IPS-NIHi7 (cell line): Measurements from ENCODE around the gene DRD4.

Experiments used
- DNase-seq: peaks from one replicate; pipeline ENCODE4 v3.0.0; 2012; ENCODE audit warnings: mixed read lengths; ENCODE audit errors: extremely low spot score

The DRD4 gene

GRCh38 chr11:621838-622237, 15.2 kb upstream of the DRD4 start:
- DNase-seq: no peak

- DNase-seq: no peak
Measured at GRCh38 chr11:623349-623869, 13.7 kb upstream of the DRD4 start.

- no peak for DNase-seq
Measured at GRCh38 chr11:623999-624704, 12.9 kb upstream of the DRD4 start.

GRCh38 chr11:624705-625635, 12.1 kb upstream of the DRD4 start, which contains the start of gene CDHR5:
TSS of gene CDHR5 (minus strand) at chr11:624955. CDS start at chr11:624902, 53 bp downstream.
- DNase-seq: no peak

- DNase-seq: no peak
Measured at GRCh38 chr11:625636-626268, 11.3 kb upstream of the DRD4 start.

GRCh38 chr11:626475-627307, 10.4 kb upstream of the DRD4 start, which contains the start of gene SCT:
TSS of gene SCT (minus strand) at chr11:627181. CDS start at chr11:627143, 38 bp downstream.
- DNase-seq: no peak

- DNase-seq: no peak
Measured at GRCh38 chr11:627308-627576, 9.8 kb upstream of the DRD4 start.

GRCh38 chr11:628056-628455, 9.0 kb upstream of the DRD4 start:
- no peak for DNase-seq

GRCh38 chr11:629237-629583, 7.9 kb upstream of the DRD4 start:
- no peak for DNase-seq

GRCh38 chr11:630871-631270, 6.2 kb upstream of the DRD4 start:
- no peak for DNase-seq

- DNase-seq: no peak
Measured at GRCh38 chr11:635945-636510, 1.0 kb upstream of the DRD4 start.

- DNase-seq: no peak
Measured at GRCh38 chr11:637333-637592, 194 bp downstream of the DRD4 start.

GRCh38 chr11:637593-638521, 788 bp downstream of the DRD4 start:
- DNase-seq: no peak

GRCh38 chr11:638631-639331, 1.7 kb downstream of the DRD4 start:
- peak; percentile 76 for DNase-seq

GRCh38 chr11:639332-639955, 2.4 kb downstream of the DRD4 start:
- no peak for DNase-seq

GRCh38 chr11:640021-640706, 3.1 kb downstream of the DRD4 start:
- no peak for DNase-seq

GRCh38 chr11:641806-642370, 4.8 kb downstream of the DRD4 start:
- DNase-seq: no peak

- no peak for DNase-seq
Measured at GRCh38 chr11:643366-643765, 6.3 kb downstream of the DRD4 start.
